PFSK-1 (cell line): ENCODE measurements around the gene C2.

Experiments
- POLR2AphosphoS5 ChIP-seq: IDR thresholded peaks from 2 replicates; pipeline ENCODE4 v1.6.1; 2012; ENCODE audit warnings: low read depth, mild to moderate bottlenecking, control low read depth, low read length, moderate library complexity
- SIN3A ChIP-seq: IDR thresholded peaks from 2 replicates; pipeline ENCODE4 v1.6.1; 2012; ENCODE audit warnings: mild to moderate bottlenecking, low read length, moderate library complexity, borderline replicate concordance; ENCODE audit not compliant: insufficient read depth

GRCh38 chr6:31900917-31901414 lies 26.6 kb upstream of the C2 start:
- TF ChIP-seq POLR2AphosphoS5 (no peak), SIN3A (no peak)
